ENCODE results near the gene COL5A1.

DNA sequence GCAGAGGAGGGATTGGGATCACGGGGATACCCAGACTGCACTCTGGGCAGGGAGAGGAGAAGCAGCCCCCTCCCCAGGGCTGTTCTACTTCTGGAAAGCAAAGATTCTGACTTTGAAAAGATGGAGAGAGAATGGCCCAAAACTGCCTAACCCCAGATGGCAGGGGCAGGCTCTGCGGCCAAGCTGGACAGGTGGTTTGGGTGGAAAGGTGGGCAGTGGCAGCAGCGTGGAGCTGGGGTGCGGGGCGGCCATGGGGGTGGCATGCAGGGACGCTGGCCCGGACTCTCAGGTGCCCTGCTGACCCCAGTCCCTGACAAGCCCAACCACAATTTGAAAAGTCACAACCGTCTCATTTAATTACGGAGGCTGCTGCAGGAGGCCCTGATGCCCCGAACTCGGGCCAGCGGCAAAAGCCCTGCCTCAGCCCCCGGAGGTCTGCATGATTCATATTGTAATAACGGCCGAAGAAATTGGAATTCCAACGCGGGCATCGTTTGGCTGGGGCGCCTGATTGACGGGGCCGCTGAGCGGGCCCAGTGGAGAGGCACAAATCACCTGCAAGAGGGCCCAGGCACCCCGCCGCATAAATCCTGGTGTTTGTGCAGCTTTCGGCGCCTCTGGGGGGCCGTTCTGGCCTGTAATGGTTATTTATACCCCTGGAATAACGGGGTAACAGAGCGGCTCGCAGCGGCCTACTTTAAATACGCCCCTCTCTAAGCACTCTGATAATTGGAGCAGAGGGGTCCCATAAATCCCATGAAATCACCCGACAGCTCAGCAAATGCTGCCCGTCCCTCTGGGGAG is 197.2 kb downstream of the COL5A1 start:
- no peak for TF ChIP-seq CTCF (IDR thresholded peaks at IDR 0.05)
- no peak for TF ChIP-seq POLR2A (IDR thresholded peaks at IDR 0.05)

Data from esophagus squamous epithelium (tissue), 4 donors.